Prostate gland (tissue), 2 donors: Measurements from ENCODE around the gene PLEKHG1. TPM values are rescaled to one million over a fixed set of nuclear protein-coding genes. Genes with fewer than 3 reads are reported as not detected.

Source experiments
- DNase-seq: peaks from one replicate; pipeline ENCODE4 v3.0.0-alpha.2; 2019; ENCODE audit warnings: low spot score
- H3K27ac ChIP-seq, 2 donors: fragments of 200-600 bp; sonication (generic); 2 replicates each; pipeline ENCODE4 v1.5.1; 2017 to 2019
- H3K27me3 ChIP-seq: fragments of 200-600 bp; sonication (generic); replicated peaks from 2 replicates; pipeline ENCODE4 v1.5.1; 2019; ENCODE audit not compliant: insufficient read depth
- H3K36me3 ChIP-seq, 2 donors: fragments of 200-600 bp; sonication (generic); 1 replicate in 1 of 2; 2 replicates in 1 of 2; pipeline versions ENCODE4 v1.5.1 to v1.8.1; 2017 to 2019
- H3K4me1 ChIP-seq: fragments of 200-600 bp; sonication (generic); replicated peaks from 2 replicates; pipeline ENCODE4 v1.5.1; 2019
- H3K4me3 ChIP-seq, 2 donors: fragments of 200-600 bp; sonication (generic); 2 replicates each; pipeline ENCODE4 v1.5.1; 2017 to 2019
- H3K9me3 ChIP-seq: fragments of 200-600 bp; sonication (generic); 2 replicates; pipeline ENCODE4 v1.5.1; 2017
- CTCF ChIP-seq, 4 experiments: fragments of 200-600 bp in 2 of 4; fragments of 450-650 bp in 2 of 4; sonication (generic) in 2 of 4; IDR thresholded peaks; 1 replicate in 3 of 4; 2 replicates in 1 of 4; pipeline ENCODE4 v1.5.1; 2016 to 2019; ENCODE audit warnings: antibody characterized with exemption in 4 of 4, mild to moderate bottlenecking in 2 of 4, moderate library complexity in 2 of 4
- POLR2A ChIP-seq: fragments of 450-650 bp; IDR thresholded peaks from one replicate; pipeline ENCODE4 v1.6.1; 2016; ENCODE audit warnings: antibody characterized with exemption, mild to moderate bottlenecking
- POLR2AphosphoS5 ChIP-seq: sonication (generic); formaldehyde crosslinking; IDR thresholded peaks from one replicate; pipeline ENCODE4 v1.6.1; 2017; ENCODE audit warnings: antibody characterized with exemption
- WGBS: methylation state at CpG from one replicate; pipeline ENCODE4 v1.1.5; 2018; 5-methylcytosine and 5-hydroxymethylcytosine counted together
- intact Hi-C: fragments of 100-400 bp; cut with DNase I; formaldehyde crosslinking; loops from one replicate; pipeline ENCODE4 v1.14.2; 2022
- total RNA-seq, 2 donors: library from RNA; depleted of rRNA; stranded (reverse); fragments of >200 nt; gene quantifications; one replicate each; pipeline ENCODE4 v1.1.0, GENCODE V29; 2016

PLEKHG1 gene
- total RNA-seq, 2 donors from 2014 or later: 4.9 to 65.4 TPM

- DNase-seq: no peak
- H3K27ac ChIP-seq: no peak overlapping the region
- H3K4me1 ChIP-seq: no peaks in the 10 kb centered on the region
- no peak overlapping the region for H3K4me3 ChIP-seq
- TF ChIP-seq POLR2AphosphoS5 (no peak), POLR2A (no peak), CTCF (IDR thresholded peaks at IDR 0.05) (no peak)
- H3K36me3 ChIP-seq: no peaks in the 10 kb centered on the region
- 63% methylated on average over 1 of the region's 1 CpG for WGBS
- intact Hi-C loops: no loop called here
- H3K9me3 ChIP-seq: no peaks in the 10 kb centered on the region
- no peaks in the 10 kb centered on the region for H3K27me3 ChIP-seq
Observed at GRCh38 chr6:150634964-150635292, 35.2 kb downstream of the PLEKHG1 start.

- DNase-seq: no peak
- H3K27ac ChIP-seq: no peak overlapping the region
- no peak overlapping the region for H3K4me3 ChIP-seq
- no peak for TF ChIP-seq POLR2A
- TF ChIP-seq CTCF (IDR thresholded peaks at IDR 0.05): no peak
- TF ChIP-seq POLR2AphosphoS5: no peak
- H3K9me3 ChIP-seq: no peaks in the 10 kb centered on the region
- no peaks in the 10 kb centered on the region for H3K4me1 ChIP-seq
- H3K27me3 ChIP-seq: no peaks in the 10 kb centered on the region
- 74% methylated on average over 3 of the region's 3 CpGs for WGBS
- intact Hi-C loops: no loop called here
- H3K36me3 ChIP-seq: no peaks in the 10 kb centered on the region
Observed at GRCh38 chr6:150635906-150636514, 36.3 kb downstream of the PLEKHG1 start.

GRCh38 chr6:150636808-150637207, 37.1 kb downstream of the PLEKHG1 start:
- WGBS: 91% methylated on average over 1 of the region's 1 CpG
- TF ChIP-seq POLR2A (no peak), CTCF (IDR thresholded peaks at IDR 0.05) (no peak), POLR2AphosphoS5 (no peak)
- H3K27me3 ChIP-seq: no peaks in the 10 kb centered on the region
- H3K36me3 ChIP-seq: no peaks in the 10 kb centered on the region
- intact Hi-C loops: no loop called here
- no peak for DNase-seq
- H3K27ac ChIP-seq: no peak overlapping the region
- H3K9me3 ChIP-seq: no peaks in the 10 kb centered on the region
- H3K4me3 ChIP-seq: no peak overlapping the region
- no peaks in the 10 kb centered on the region for H3K4me1 ChIP-seq

GRCh38 chr6:150637266-150637665, 37.6 kb downstream of the PLEKHG1 start:
- WGBS: 100% methylated on average over 1 of the region's 1 CpG
- no peaks in the 10 kb centered on the region for H3K9me3 ChIP-seq
- TF ChIP-seq POLR2AphosphoS5 (no peak), POLR2A (no peak), CTCF (IDR thresholded peaks at IDR 0.05) (no peak)
- no peaks in the 10 kb centered on the region for H3K4me1 ChIP-seq
- no peaks in the 10 kb centered on the region for H3K36me3 ChIP-seq
- H3K27me3 ChIP-seq: no peaks in the 10 kb centered on the region
- H3K27ac ChIP-seq: no peak overlapping the region
- intact Hi-C loops: no loop called here
- H3K4me3 ChIP-seq: no peak overlapping the region
- DNase-seq: no peak

GRCh38 chr6:150638267-150638666, 38.6 kb downstream of the PLEKHG1 start:
- intact Hi-C loops: no loop called here
- H3K27me3 ChIP-seq: no peaks in the 10 kb centered on the region
- H3K4me3 ChIP-seq: no peak overlapping the region
- TF ChIP-seq POLR2AphosphoS5 (no peak), POLR2A (no peak), CTCF (IDR thresholded peaks at IDR 0.05) (no peak)
- no peak for DNase-seq
- H3K4me1 ChIP-seq: no peaks in the 10 kb centered on the region
- WGBS: 76% methylated on average over 1 of the region's 1 CpG
- H3K27ac ChIP-seq: no peak overlapping the region
- no peaks in the 10 kb centered on the region for H3K9me3 ChIP-seq
- no peaks in the 10 kb centered on the region for H3K36me3 ChIP-seq
